H9 (cell line): Measurements from ENCODE around the gene SH3BP5L. TPM values are rescaled to one million over a fixed set of nuclear protein-coding genes. Genes with fewer than 3 reads are reported as not detected.

Source experiments
- DNase-seq: peaks from one replicate; pipeline ENCODE4 v3.0.0-alpha.2; 2017
- H2AFZ ChIP-seq: one replicate; pipeline ENCODE4 v1.6.1; 2013; ENCODE audit warnings: mild to moderate bottlenecking, low read length, control low read depth, moderate library complexity
- H2AK5ac ChIP-seq: 2 replicates; pipeline ENCODE4 v1.6.1; 2013; ENCODE audit warnings: low read length, control low read depth, mixed read lengths; ENCODE audit not compliant: insufficient read length
- H2BK120ac ChIP-seq: one replicate; pipeline ENCODE4 v1.6.1; 2013; ENCODE audit warnings: low read depth, mild to moderate bottlenecking, low read length, control low read depth, inconsistent platforms; ENCODE audit not compliant: poor library complexity, severe bottlenecking
- H2BK12ac ChIP-seq: 2 replicates; pipeline ENCODE4 v1.6.1; 2013; ENCODE audit warnings: low read length, control low read depth, mixed read lengths, low read depth; ENCODE audit not compliant: insufficient read length
- H2BK15ac ChIP-seq: 2 replicates; pipeline ENCODE4 v1.6.1; 2013; ENCODE audit warnings: low read depth, low read length, control low read depth
- H2BK20ac ChIP-seq: one replicate; pipeline ENCODE4 v1.6.1; 2013; ENCODE audit warnings: low read depth, mild to moderate bottlenecking, low read length, control low read depth, inconsistent platforms; ENCODE audit not compliant: poor library complexity, severe bottlenecking
- H2BK5ac ChIP-seq: 2 replicates; pipeline ENCODE4 v1.6.1; 2013; ENCODE audit warnings: low read length, control low read depth, mixed read lengths; ENCODE audit not compliant: insufficient read length
- H3K14ac ChIP-seq: 2 replicates; pipeline ENCODE4 v1.6.1; 2013; ENCODE audit warnings: low read length, control low read depth; ENCODE audit not compliant: insufficient read depth
- H3K18ac ChIP-seq: 2 replicates; pipeline ENCODE4 v1.6.1; 2013; ENCODE audit warnings: low read depth, mild to moderate bottlenecking, mixed read lengths, low read length, control low read depth; ENCODE audit not compliant: insufficient read length
- H3K23ac ChIP-seq: 2 replicates; pipeline ENCODE4 v1.6.1; 2013; ENCODE audit warnings: low read length, control low read depth, mixed read lengths, low read depth; ENCODE audit not compliant: insufficient read length
- H3K23me2 ChIP-seq: 2 replicates; pipeline ENCODE4 v1.6.1; 2013; ENCODE audit warnings: low read depth, mild to moderate bottlenecking, mixed read lengths, low read length, control low read depth; ENCODE audit not compliant: insufficient read length, poor library complexity, severe bottlenecking
- H3K27ac ChIP-seq: 2 replicates; pipeline ENCODE4 v1.5.1; 2013; ENCODE audit warnings: low read length, control low read depth, mixed read lengths, low read depth; ENCODE audit not compliant: insufficient read length
- H3K27me3 ChIP-seq: 2 replicates; pipeline ENCODE4 v1.6.1; 2013; ENCODE audit warnings: low read length, control low read depth, inconsistent platforms; ENCODE audit not compliant: insufficient read depth
- H3K4ac ChIP-seq: 2 replicates; pipeline ENCODE4 v1.6.1; 2013; ENCODE audit warnings: low read depth, mild to moderate bottlenecking, control low read depth, inconsistent platforms, low read length, moderate library complexity
- H3K4me1 ChIP-seq: 2 replicates; pipeline ENCODE4 v1.6.1; 2013; ENCODE audit warnings: low read length, control low read depth, inconsistent platforms; ENCODE audit not compliant: insufficient read depth
- H3K4me2 ChIP-seq: 2 replicates; pipeline ENCODE4 v1.6.1; 2013; ENCODE audit warnings: low read length, control low read depth, mixed read lengths; ENCODE audit not compliant: insufficient read length, insufficient read depth
- H3K56ac ChIP-seq: 2 replicates; pipeline ENCODE4 v1.6.1; 2013; ENCODE audit warnings: low read depth, mild to moderate bottlenecking, mixed read lengths, low read length, control low read depth; ENCODE audit not compliant: insufficient read length
- H3K79me1 ChIP-seq: 2 replicates; pipeline ENCODE4 v1.6.1; 2013; ENCODE audit warnings: low read depth, mild to moderate bottlenecking, moderate library complexity, low read length, control low read depth, inconsistent platforms; ENCODE audit not compliant: insufficient read depth, poor library complexity, severe bottlenecking
- H3K79me2 ChIP-seq: 2 replicates; pipeline ENCODE4 v1.6.1; 2013; ENCODE audit warnings: low read length, control low read depth, inconsistent platforms; ENCODE audit not compliant: insufficient read depth
- H3K9ac ChIP-seq: 2 replicates; pipeline ENCODE4 v1.6.1; 2013; ENCODE audit warnings: low read length, control low read depth, mixed read lengths; ENCODE audit not compliant: insufficient read length; ENCODE audit errors: extremely low read depth
- H3K9me3 ChIP-seq: one replicate; pipeline ENCODE4 v1.6.1; 2013; ENCODE audit warnings: low read depth, low read length, inconsistent platforms; ENCODE audit not compliant: control insufficient read depth
- H3T11ph ChIP-seq: one replicate; pipeline ENCODE4 v1.6.1; 2013; ENCODE audit warnings: mild to moderate bottlenecking, low read length, control low read depth, inconsistent platforms
- H4K20me1 ChIP-seq: one replicate; pipeline ENCODE4 v1.6.1; 2013; ENCODE audit not compliant: control insufficient read depth, insufficient read length, insufficient read depth
- H4K5ac ChIP-seq: 2 replicates; pipeline ENCODE4 v1.6.1; 2013; ENCODE audit warnings: low read depth, mild to moderate bottlenecking, mixed read lengths, low read length, control low read depth; ENCODE audit not compliant: insufficient read length
- H4K8ac ChIP-seq: replicated peaks from 2 replicates; pipeline ENCODE4 v1.6.1; 2013; ENCODE audit warnings: low read length, control low read depth, mixed read lengths, low read depth; ENCODE audit not compliant: insufficient read length
- H4K91ac ChIP-seq: 2 replicates; pipeline ENCODE4 v1.6.1; 2013; ENCODE audit warnings: low read depth, mild to moderate bottlenecking, moderate library complexity, mixed read lengths, low read length, control low read depth; ENCODE audit not compliant: insufficient read length
- H3K27ac Mint-ChIP-seq, 3 experiments: 2 replicates in 2 of 3; 3 replicates in 1 of 3; pipeline ENCODE4 v1.8.0; 2020 to 2021; ENCODE audit warnings: mixed read lengths in 3 of 3, mild to moderate bottlenecking in 1 of 3, moderate library complexity in 1 of 3
- H3K27me3 Mint-ChIP-seq: 2 replicates; pipeline ENCODE4 v1.8.0; 2021; ENCODE audit warnings: low read depth, mild to moderate bottlenecking, moderate library complexity, mixed read lengths
- H3K36me3 Mint-ChIP-seq, 3 experiments: 2 replicates in 2 of 3; 3 replicates in 1 of 3; pipeline ENCODE4 v1.8.0; 2020 to 2021; ENCODE audit warnings: low read depth in 3 of 3, mixed read lengths in 3 of 3; ENCODE audit not compliant: insufficient read depth in 1 of 3
- H3K4me1 Mint-ChIP-seq, 2 experiments: 2 replicates each; pipeline ENCODE4 v1.8.0; 2020; ENCODE audit warnings: mixed read lengths in 2 of 2
- H3K4me3 Mint-ChIP-seq, 2 experiments: 2 replicates in 1 of 2; 3 replicates in 1 of 2; pipeline ENCODE4 v1.8.0; 2020 to 2021; ENCODE audit warnings: mild to moderate bottlenecking in 2 of 2, mixed read lengths in 2 of 2, moderate library complexity in 1 of 2
- H3K9me3 Mint-ChIP-seq, 2 experiments: 2 replicates in 1 of 2; 3 replicates in 1 of 2; pipeline ENCODE4 v1.8.0; 2020; ENCODE audit warnings: mild to moderate bottlenecking in 2 of 2, mixed read lengths in 2 of 2, moderate library complexity in 1 of 2
- WGBS: extraction: QIAGEN DNeasy Blood & Tissue Kit; methylation state at CpG from one replicate; pipeline ENCODE4 v1.1.7; 2013; ENCODE audit warnings: missing lambda C conversion rate, low lambda C conversion rate, mixed read lengths; ENCODE audit not compliant: insufficient read length; ENCODE audit errors: extremely low coverage; 5-methylcytosine and 5-hydroxymethylcytosine counted together
- total RNA-seq: library from RNA; stranded (reverse); gene quantifications from 2 replicates; pipeline ENCODE4 v1.2.1, GENCODE V29; 2021
- TF ChIP-seq, protein P1 (sequence below): fragments of 200-600 bp; sonication (generic); conservative IDR thresholded peaks from 3 replicates; pipeline ENCODE4 v1.8.0; 2021; ENCODE audit warnings: antibody characterized with exemption, mild to moderate bottlenecking

Gene SH3BP5L
- total RNA-seq, 1 experiment from 2014 or later, result 27.6 TPM

- Histone ChIP-seq H2BK20ac (no peak overlapping the region), H3K23ac (no peak overlapping the region), H2BK120ac (no peak overlapping the region), H3K56ac (no peak overlapping the region), H3K79me1 (no peaks in the 10 kb centered on the region), H2BK15ac (no peak overlapping the region), H3K4me2 (no peak overlapping the region), H2BK5ac (no peak overlapping the region), H2BK12ac (no peak overlapping the region), H3K9ac (no peak overlapping the region), H3K23me2 (no peaks in the 10 kb centered on the region), H3K27ac (no peak overlapping the region), H3K79me2 (no peaks in the 10 kb centered on the region), H3K14ac (no peak overlapping the region), H3T11ph (no peak overlapping the region), H3K18ac (no peak overlapping the region), H4K5ac (no peak overlapping the region), H4K91ac (no peak overlapping the region), H2AK5ac (no peak overlapping the region), H2AFZ (no peak overlapping the region), H4K20me1 (no peaks in the 10 kb centered on the region), H3K4ac (no peak overlapping the region), H3K9me3 (no peaks in the 10 kb centered on the region), H4K8ac (no peak overlapping the region), H3K27me3 (no peaks in the 10 kb centered on the region), H3K4me1 (no peaks in the 10 kb centered on the region)
- H3K9me3 Mint-ChIP-seq, result no peaks in the 10 kb centered on the region
- H3K36me3 Mint-ChIP-seq, result peaks cover 20 to 53% (median 30%) of the 10 kb centered on the region in 3 experiments; a peak in 6 of 7 replicates
- no peak overlapping the region for H3K4me3 Mint-ChIP-seq
- H3K27me3 Mint-ChIP-seq, result no peaks in the 10 kb centered on the region
- H3K4me1 Mint-ChIP-seq, result no peaks in the 10 kb centered on the region
- DNase-seq, result no peak
- no peak overlapping the region for H3K27ac Mint-ChIP-seq
- no CpG with 5 or more reads among the region's 72 CpGs for WGBS
- TF ChIP-seq, protein P1, sequence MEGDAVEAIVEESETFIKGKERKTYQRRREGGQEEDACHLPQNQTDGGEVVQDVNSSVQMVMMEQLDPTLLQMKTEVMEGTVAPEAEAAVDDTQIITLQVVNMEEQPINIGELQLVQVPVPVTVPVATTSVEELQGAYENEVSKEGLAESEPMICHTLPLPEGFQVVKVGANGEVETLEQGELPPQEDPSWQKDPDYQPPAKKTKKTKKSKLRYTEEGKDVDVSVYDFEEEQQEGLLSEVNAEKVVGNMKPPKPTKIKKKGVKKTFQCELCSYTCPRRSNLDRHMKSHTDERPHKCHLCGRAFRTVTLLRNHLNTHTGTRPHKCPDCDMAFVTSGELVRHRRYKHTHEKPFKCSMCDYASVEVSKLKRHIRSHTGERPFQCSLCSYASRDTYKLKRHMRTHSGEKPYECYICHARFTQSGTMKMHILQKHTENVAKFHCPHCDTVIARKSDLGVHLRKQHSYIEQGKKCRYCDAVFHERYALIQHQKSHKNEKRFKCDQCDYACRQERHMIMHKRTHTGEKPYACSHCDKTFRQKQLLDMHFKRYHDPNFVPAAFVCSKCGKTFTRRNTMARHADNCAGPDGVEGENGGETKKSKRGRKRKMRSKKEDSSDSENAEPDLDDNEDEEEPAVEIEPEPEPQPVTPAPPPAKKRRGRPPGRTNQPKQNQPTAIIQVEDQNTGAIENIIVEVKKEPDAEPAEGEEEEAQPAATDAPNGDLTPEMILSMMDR, result no peak
These were observed 22.3 kb upstream of the SH3BP5L start for GRCh38 chr1:248847956-248848561.
